ENCODE data around the gene RBM26.
A peak's percentile ranks its signal among the peaks of the same experiment; 100 is the strongest.

RBM26 gene

GRCh38 chr13:79387853-79388252 lies 18.2 kb downstream of the RBM26 start:
- H3K4me3 ChIP-seq (ENCODE audit: extremely low read depth, insufficient read depth, low read length, poor library complexity, severe bottlenecking) = no peak overlapping the region
- no peaks in the 10 kb centered on the region for H3K9me3 ChIP-seq (ENCODE audit: control insufficient read depth, low read length)
- peaks cover 8% of the 10 kb centered on the region for H3K4me1 ChIP-seq (ENCODE audit: control insufficient read depth, insufficient read depth, low read length, poor library complexity, severe bottlenecking)
- 93 to 95% methylated on average over 2 to 4 of the region's 4 CpGs for WGBS, 2 experiments (ENCODE audit: insufficient coverage in 2 of 2)
- peaks cover 4% of the 10 kb centered on the region for H3K36me3 ChIP-seq (ENCODE audit: control insufficient read depth, insufficient read depth, low read length)
- H3K27ac ChIP-seq (ENCODE audit: low read depth, low read length, severe bottlenecking) = no peak overlapping the region

GRCh38 chr13:79386125-79386826 lies 19.8 kb downstream of the RBM26 start:
- no peak overlapping the region for H3K4me3 ChIP-seq (ENCODE audit: extremely low read depth, insufficient read depth, low read length, poor library complexity, severe bottlenecking)
- 100% methylated on average over 1 of the region's 1 CpG; no CpG with 5 or more reads in 1 of the 2 experiments for WGBS, 2 experiments (ENCODE audit: insufficient coverage in 2 of 2)
- no peaks in the 10 kb centered on the region for H3K9me3 ChIP-seq (ENCODE audit: control insufficient read depth, low read length)
- H3K36me3 ChIP-seq (ENCODE audit: control insufficient read depth, insufficient read depth, low read length) = peaks cover 10% of the 10 kb centered on the region
- H3K27ac ChIP-seq (ENCODE audit: low read depth, low read length, severe bottlenecking) = no peak overlapping the region
- peaks cover 8% of the 10 kb centered on the region for H3K4me1 ChIP-seq (ENCODE audit: control insufficient read depth, insufficient read depth, low read length, poor library complexity, severe bottlenecking)

- Histone ChIP-seq H3K9me3 (ENCODE audit: control insufficient read depth, low read length) (no peaks in the 10 kb centered on the region), H3K27ac (ENCODE audit: low read depth, low read length, severe bottlenecking) (no peak overlapping the region), H3K4me1 (ENCODE audit: control insufficient read depth, insufficient read depth, low read length, poor library complexity, severe bottlenecking) (peaks cover 8% of the 10 kb centered on the region), H3K4me3 (ENCODE audit: extremely low read depth, insufficient read depth, low read length, poor library complexity, severe bottlenecking) (no peak overlapping the region), H3K36me3 (ENCODE audit: control insufficient read depth, insufficient read depth, low read length) (peaks cover 10% of the 10 kb centered on the region)
- WGBS, 2 experiments (ENCODE audit: insufficient coverage in 2 of 2) = 60% methylated on average over 1 of the region's 1 CpG; no CpG with 5 or more reads in 1 of the 2 experiments
These were observed 20.4 kb downstream of the RBM26 start for GRCh38 chr13:79385694-79386093.

- Histone ChIP-seq H3K4me3 (ENCODE audit: extremely low read depth, insufficient read depth, low read length, poor library complexity, severe bottlenecking) (no peak overlapping the region), H3K4me1 (ENCODE audit: control insufficient read depth, insufficient read depth, low read length, poor library complexity, severe bottlenecking) (peaks cover 8% of the 10 kb centered on the region), H3K36me3 (ENCODE audit: control insufficient read depth, insufficient read depth, low read length) (peaks cover 10% of the 10 kb centered on the region), H3K27ac (ENCODE audit: low read depth, low read length, severe bottlenecking) (no peak overlapping the region), H3K9me3 (ENCODE audit: control insufficient read depth, low read length) (no peaks in the 10 kb centered on the region)
- 91 to 93% methylated on average over 4 to 5 of the region's 5 CpGs for WGBS, 2 experiments (ENCODE audit: insufficient coverage in 2 of 2)
These were observed 21.9 kb downstream of the RBM26 start for GRCh38 chr13:79384022-79384610.

- no CpG with 5 or more reads among the region's 1 CpG for WGBS, 2 experiments (ENCODE audit: insufficient coverage in 2 of 2)
These were observed 23.3 kb downstream of the RBM26 start for GRCh38 chr13:79382545-79383275.

GRCh38 chr13:79380997-79381396 lies 25.1 kb downstream of the RBM26 start:
- Histone ChIP-seq H3K36me3 (ENCODE audit: control insufficient read depth, insufficient read depth, low read length) (peaks cover 37% of the 10 kb centered on the region), H3K27ac (ENCODE audit: low read depth, low read length, severe bottlenecking) (no peak overlapping the region), H3K4me1 (ENCODE audit: control insufficient read depth, insufficient read depth, low read length, poor library complexity, severe bottlenecking) (peaks cover 3% of the 10 kb centered on the region), H3K4me3 (ENCODE audit: extremely low read depth, insufficient read depth, low read length, poor library complexity, severe bottlenecking) (no peak overlapping the region), H3K9me3 (ENCODE audit: control insufficient read depth, low read length) (no peaks in the 10 kb centered on the region)
- 89 to 100% methylated on average over 1 of the region's 1 CpG for WGBS, 2 experiments (ENCODE audit: insufficient coverage in 2 of 2)

More at GRCh38 chr13:79382545-79383275, 23.3 kb downstream of the RBM26 start:
- peaks cover 20% of the 10 kb centered on the region for H3K36me3 ChIP-seq (ENCODE audit: control insufficient read depth, insufficient read depth, low read length)
- no peak overlapping the region for H3K4me3 ChIP-seq (ENCODE audit: extremely low read depth, insufficient read depth, low read length, poor library complexity, severe bottlenecking)
- H3K4me1 ChIP-seq (ENCODE audit: control insufficient read depth, insufficient read depth, low read length, poor library complexity, severe bottlenecking) = peaks cover 8% of the 10 kb centered on the region
- H3K27ac ChIP-seq (ENCODE audit: low read depth, low read length, severe bottlenecking) = no peak overlapping the region
- no peaks in the 10 kb centered on the region for H3K9me3 ChIP-seq (ENCODE audit: control insufficient read depth, low read length)

GRCh38 chr13:79379274-79379673 lies 26.8 kb downstream of the RBM26 start:
- Histone ChIP-seq H3K4me3 (ENCODE audit: extremely low read depth, insufficient read depth, low read length, poor library complexity, severe bottlenecking) (no peak overlapping the region), H3K4me1 (ENCODE audit: control insufficient read depth, insufficient read depth, low read length, poor library complexity, severe bottlenecking) (no peaks in the 10 kb centered on the region), H3K9me3 (ENCODE audit: control insufficient read depth, low read length) (no peaks in the 10 kb centered on the region), H3K27ac (ENCODE audit: low read depth, low read length, severe bottlenecking) (no peak overlapping the region), H3K36me3 (ENCODE audit: control insufficient read depth, insufficient read depth, low read length) (peaks cover 40% of the 10 kb centered on the region)
- WGBS, 2 experiments (ENCODE audit: insufficient coverage in 2 of 2) = 67 to 90% methylated on average over 1 to 2 of the region's 5 CpGs

GRCh38 chr13:79376843-79377242 lies 29.2 kb downstream of the RBM26 start:
- peaks cover 36% of the 10 kb centered on the region for H3K36me3 ChIP-seq (ENCODE audit: control insufficient read depth, insufficient read depth, low read length)

GRCh38 chr13:79374578-79374977 lies 31.5 kb downstream of the RBM26 start:
- H3K27ac ChIP-seq (ENCODE audit: low read depth, low read length, severe bottlenecking) = peak overlapping the region; percentile 36
- peaks cover 57% of the 10 kb centered on the region for H3K36me3 ChIP-seq (ENCODE audit: control insufficient read depth, insufficient read depth, low read length)
- H3K9me3 ChIP-seq (ENCODE audit: control insufficient read depth, low read length) = no peaks in the 10 kb centered on the region
- no peaks in the 10 kb centered on the region for H3K4me1 ChIP-seq (ENCODE audit: control insufficient read depth, insufficient read depth, low read length, poor library complexity, severe bottlenecking)
- WGBS, 2 experiments (ENCODE audit: insufficient coverage in 2 of 2) = 96 to 100% methylated on average over 4 to 5 of the region's 6 CpGs
- H3K4me3 ChIP-seq (ENCODE audit: extremely low read depth, insufficient read depth, low read length, poor library complexity, severe bottlenecking) = no peak overlapping the region

More at GRCh38 chr13:79376843-79377242, 29.2 kb downstream of the RBM26 start:
- Histone ChIP-seq H3K9me3 (ENCODE audit: control insufficient read depth, low read length) (no peaks in the 10 kb centered on the region), H3K27ac (ENCODE audit: low read depth, low read length, severe bottlenecking) (no peak overlapping the region), H3K4me3 (ENCODE audit: extremely low read depth, insufficient read depth, low read length, poor library complexity, severe bottlenecking) (no peak overlapping the region), H3K4me1 (ENCODE audit: control insufficient read depth, insufficient read depth, low read length, poor library complexity, severe bottlenecking) (no peaks in the 10 kb centered on the region)
- WGBS, 2 experiments (ENCODE audit: insufficient coverage in 2 of 2) = 90 to 100% methylated on average over 2 to 3 of the region's 3 CpGs

- peaks cover 57% of the 10 kb centered on the region for H3K36me3 ChIP-seq (ENCODE audit: control insufficient read depth, insufficient read depth, low read length)
- no peaks in the 10 kb centered on the region for H3K9me3 ChIP-seq (ENCODE audit: control insufficient read depth, low read length)
- H3K4me3 ChIP-seq (ENCODE audit: extremely low read depth, insufficient read depth, low read length, poor library complexity, severe bottlenecking) = no peak overlapping the region
- H3K4me1 ChIP-seq (ENCODE audit: control insufficient read depth, insufficient read depth, low read length, poor library complexity, severe bottlenecking) = no peaks in the 10 kb centered on the region
- H3K27ac ChIP-seq (ENCODE audit: low read depth, low read length, severe bottlenecking) = no peak overlapping the region
- WGBS, 2 experiments (ENCODE audit: insufficient coverage in 2 of 2) = 96 to 100% methylated on average over 2 to 4 of the region's 4 CpGs
These were observed 32.1 kb downstream of the RBM26 start for GRCh38 chr13:79373916-79374315.

Measured in mesodermal cell (in vitro differentiated cells).